ENCODE measurements around the gene CALU.

CALU gene

DNA sequence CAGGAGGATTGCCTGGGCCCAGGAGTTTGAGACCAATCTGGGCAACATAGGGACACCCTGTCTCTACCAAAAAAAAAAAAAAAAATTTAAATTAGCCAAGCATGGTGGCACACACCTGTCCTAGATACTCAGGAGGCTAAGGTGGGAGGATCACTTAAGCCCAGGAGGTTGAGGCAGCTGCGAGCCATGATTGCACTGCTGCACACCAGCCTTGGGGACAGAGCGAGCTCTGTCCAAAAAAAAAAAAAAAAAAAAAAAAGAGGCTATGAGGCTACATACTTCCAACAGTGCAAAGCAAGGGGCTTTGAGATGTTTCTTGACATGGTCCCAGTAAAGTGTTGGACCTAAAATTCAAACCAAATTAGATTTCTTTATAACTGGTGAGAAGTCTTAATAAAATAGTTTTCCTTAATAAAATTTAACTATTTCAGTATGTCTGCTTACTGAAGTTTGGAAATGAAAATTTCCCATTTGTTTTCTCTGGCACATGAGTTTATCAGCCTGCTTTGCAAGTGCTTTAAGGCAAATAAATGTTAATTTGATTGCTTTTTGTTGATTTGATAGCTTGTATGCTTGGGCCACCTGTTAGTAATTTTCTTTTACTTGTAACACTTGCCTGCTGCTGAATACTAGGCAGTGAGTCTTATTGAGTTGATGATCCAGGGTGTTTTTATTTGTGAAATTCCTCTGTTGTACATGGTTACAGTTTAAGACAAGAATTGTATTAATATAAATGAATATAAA is 16.1 kb downstream of the CALU start:
- DNase-seq = no peak

DNA sequence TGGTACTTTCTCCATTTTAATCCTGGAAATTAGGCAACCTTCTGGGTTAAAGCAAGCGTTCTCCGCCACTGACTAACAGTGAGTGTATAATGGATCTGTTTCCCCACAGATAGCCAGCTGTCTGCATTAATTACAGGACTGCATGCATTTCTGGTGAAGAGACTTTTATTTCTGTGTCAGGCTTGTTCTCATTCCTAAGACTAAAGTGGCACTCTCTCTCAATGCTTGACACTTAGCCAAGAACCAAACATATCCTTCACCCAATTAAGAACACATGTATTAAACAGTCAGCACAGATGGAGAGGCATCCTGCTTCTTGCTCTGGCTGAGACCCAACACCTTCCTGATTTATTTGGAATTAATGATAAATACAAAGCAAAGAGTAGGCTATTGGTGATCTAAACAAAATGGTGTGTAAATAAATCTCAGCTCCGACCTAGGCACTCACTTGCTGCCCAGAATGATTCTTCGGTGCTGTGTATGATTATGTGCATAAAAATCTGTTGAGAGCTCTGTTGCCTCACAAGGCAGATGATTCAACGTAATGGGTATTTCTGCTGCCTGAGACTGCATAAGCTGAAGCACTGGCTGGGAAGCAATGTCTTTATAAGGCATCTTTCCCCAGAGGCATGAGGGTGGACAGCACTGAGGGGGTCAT is 16.8 kb downstream of the CALU start:
- DNase-seq = no peak

GRCh38 chr7:128757203-128757602 is 18.0 kb downstream of the CALU start:
- DNase-seq = no peak

- no peak for DNase-seq
Observed at GRCh38 chr7:128758553-128758952, 19.4 kb downstream of the CALU start.

- no peak for DNase-seq
Observed at GRCh38 chr7:128759242-128759641, 20.1 kb downstream of the CALU start.

GRCh38 chr7:128763541-128763940 is 24.4 kb downstream of the CALU start:
- no peak for DNase-seq

DNA sequence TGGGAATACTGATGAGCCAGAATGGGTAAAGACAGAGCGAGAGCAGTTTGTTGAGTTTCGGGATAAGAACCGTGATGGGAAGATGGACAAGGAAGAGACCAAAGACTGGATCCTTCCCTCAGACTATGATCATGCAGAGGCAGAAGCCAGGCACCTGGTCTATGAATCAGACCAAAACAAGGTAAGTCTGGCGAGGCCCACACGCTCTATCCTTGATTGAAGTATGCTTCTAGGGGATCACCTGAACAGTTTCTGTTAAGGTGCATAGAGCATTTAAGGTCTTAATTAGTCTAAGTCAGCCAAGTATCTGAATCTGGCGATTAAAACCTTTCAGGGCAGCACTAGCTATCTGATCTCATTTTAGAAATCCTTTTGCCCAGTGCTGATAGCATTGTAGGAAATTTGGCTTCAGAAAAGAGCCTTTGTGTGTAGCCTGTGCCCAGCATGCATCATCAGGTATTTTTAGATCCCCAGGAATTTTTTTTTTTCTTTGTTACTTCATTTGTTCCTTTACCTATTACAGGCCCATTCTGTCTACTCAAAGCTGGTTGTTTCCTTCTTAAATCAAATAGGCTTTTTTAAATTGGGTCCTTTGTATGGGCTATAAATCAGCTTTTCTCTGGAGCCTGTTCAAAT is 28.4 kb downstream of the CALU start:
- DNase-seq = no peak

- DNase-seq = no peak
Observed at GRCh38 chr7:128770233-128770632, 31.1 kb downstream of the CALU start.

DNA sequence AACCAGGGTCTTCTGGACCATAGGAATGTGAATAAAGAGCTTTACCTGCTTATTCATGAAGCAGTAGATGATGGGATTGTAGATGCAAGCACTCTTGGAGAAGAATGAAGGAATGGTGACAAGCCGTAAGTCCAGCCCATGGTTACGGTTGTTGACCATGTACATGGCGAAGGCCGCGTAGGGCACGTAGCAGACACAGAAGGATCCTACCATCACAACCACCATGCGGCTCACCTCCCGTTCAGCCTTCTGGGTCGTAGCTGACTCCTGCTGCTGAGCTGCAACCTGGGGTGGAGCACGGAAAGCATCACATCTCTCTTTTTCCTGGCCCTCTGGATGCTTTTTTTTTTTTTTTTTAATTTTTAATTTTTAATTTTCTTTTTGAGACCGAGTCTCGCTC is 34.4 kb downstream of the CALU start:
- DNase-seq = no peak

GRCh38 chr7:128774029-128774689 is 35.0 kb downstream of the CALU start:
- DNase-seq = no peak

- DNase-seq = no peak
Observed at GRCh38 chr7:128774921-128775320, 35.8 kb downstream of the CALU start.

GRCh38 chr7:128775744-128776474 is 36.8 kb downstream of the CALU start, which contains the start of gene OPN1SW:
TSS of gene OPN1SW (minus strand) at chr7:128775794. CDS start at chr7:128775781, 13 bp downstream.
- no peak for DNase-seq

DNA sequence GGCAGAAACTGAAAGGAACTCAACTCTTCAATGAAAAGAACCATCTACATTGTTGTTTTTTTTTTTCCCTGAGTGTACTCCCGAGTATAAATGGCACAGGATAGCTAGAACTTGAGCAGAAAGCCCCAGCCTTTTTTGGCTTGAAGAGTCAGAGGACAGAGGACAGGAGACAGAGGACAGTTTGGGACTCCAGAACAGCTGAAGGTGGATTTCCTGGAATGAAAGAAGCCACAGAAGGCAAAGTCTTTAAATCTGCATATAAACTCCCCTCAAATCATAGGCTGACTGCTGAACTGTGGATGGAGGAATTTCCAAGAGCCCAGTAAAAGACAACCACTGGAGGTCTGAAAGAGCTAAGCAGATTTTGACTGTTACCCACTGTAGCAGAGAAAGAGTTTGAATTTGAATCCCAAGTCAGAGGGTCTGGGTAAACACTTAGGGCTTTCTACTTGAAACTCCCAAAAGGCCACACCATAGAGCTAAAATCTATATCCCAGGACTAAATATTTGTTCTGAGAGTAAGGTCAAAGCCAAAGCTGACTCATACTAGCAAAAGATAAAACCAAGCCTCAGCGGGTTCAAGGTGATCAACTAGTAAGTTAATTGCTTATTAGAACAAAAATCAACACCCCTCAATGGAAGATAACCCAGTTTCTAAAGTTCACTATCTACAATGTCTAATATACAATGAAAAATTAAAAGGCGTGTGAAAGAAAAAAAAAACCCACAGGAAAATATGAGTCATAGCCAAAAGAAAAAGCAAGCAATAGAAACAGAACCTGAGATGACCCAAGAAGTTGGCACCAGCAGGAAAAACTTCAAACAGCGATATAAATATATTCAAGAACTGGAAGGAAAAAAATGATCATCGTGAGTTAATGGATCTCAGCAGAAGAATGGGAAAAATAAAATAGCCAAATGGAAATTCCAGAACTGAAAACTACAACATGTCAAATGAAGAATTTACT is 38.3 kb downstream of the CALU start:
- no peak for DNase-seq

DNA sequence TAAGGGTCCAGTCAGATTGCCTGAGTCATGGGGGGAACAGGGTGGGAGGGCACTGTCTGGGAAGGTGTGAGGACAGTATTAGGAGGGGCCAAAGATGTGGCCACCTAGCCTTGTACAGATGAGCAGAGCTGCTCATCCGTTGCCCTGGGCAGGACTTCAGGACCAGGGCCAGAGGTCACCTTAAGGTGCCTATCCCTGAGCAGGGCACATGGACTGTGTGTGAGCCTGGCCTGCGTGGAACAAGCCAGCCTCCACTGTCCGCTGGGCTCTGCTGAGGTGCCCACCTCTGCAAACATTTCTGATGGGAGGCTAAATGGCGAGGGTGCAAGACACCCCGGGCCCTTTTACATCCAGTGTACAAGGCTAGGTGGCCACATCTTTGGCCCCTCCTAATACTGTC is 39.8 kb downstream of the CALU start:
- DNase-seq = no peak

DNA sequence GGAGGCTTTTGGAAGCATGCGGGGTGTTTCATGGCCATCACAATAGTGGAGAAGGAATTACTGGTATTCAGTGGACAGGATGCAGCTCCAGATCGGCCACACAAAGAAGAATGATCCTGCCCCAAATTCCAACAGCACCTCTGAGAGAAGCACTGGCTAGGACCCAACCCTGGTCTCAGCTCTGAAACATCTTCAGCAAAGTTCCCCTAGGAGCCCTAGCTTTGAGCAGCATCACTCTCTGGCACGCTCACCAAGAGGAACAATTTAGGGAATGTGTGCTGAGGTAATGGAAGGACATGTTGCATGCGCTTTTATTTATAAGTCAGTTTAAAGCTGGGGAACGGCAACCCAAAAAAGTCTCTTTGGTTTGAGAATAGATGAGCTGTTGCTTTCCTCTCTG is 42.0 kb downstream of the CALU start:
- DNase-seq = no peak

DNA sequence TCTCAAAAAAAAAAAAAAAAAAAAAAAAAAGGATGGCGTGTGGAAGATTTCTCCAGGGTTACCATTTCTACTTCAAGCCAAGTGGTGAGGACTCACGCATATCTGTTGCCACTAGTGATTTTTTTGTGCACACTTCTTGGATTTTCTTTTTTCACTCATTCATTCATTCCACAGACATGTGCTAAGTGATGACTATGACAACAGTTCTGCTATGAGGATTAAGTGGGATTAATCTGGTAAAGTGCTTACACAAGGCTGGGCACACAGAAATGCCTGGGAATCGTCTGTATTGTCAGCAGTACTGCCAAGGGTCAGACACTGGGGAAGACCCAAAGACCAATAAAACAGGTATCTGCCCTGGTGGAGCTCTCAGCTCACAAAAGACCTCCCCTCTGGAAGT is 42.7 kb downstream of the CALU start:
- DNase-seq = no peak

DNA sequence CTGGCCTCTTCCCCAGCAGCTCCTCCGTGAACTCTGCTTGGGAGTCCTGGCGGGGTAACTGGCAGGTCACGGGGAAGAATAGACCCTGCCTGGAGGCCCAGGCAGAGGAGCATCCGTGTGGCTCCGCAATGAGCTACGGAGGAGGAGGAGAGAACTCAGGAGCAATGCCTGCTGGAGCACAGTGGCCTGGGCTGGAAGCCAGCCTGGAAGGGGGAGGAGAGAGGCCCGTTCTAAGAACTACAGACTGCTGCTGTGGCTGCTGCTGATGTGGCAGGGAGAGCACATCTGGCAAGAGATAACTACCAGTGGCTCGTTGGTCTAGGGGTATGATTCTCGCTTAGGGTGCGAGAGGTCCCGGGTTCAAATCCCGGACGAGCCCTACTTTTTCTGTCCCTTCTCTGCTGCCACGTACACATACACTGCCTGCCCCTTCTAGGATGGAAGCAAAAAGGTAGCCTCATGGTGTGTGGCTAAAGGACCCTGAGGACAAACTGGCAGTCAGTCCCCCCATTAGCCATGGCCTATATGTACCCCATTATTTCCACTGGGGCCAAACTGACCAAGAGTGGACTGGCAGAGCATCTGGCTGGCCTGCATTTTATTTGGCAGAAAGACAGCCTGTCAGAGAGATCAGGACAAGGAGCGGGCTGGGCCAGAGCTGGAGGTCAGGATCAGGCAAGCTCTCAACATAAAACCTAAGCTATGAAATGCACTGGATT is 44.1 kb downstream of the CALU start:
- DNase-seq = no peak

GRCh38 chr7:128785738-128786137 is 46.6 kb downstream of the CALU start:
- no peak for DNase-seq

- no peak for DNase-seq
Observed at GRCh38 chr7:128788446-128789412, 49.6 kb downstream of the CALU start.

Data from T-helper 1 cell (primary cell).